Posterior cingulate gyrus (tissue), 11 donors: ENCODE data around the gene FGR.

Experiments
- DNase-seq, 10 donors: peaks; one replicate each; pipeline versions ENCODE4 v3.0.0 to v3.0.0-alpha.2; 2020 to 2021; ENCODE audit warnings: mixed read lengths in 3 of 10
- intact Hi-C: fragments of 100-400 bp; cut with DNase I; formaldehyde crosslinking; loops from one replicate; pipeline ENCODE4 v1.15.1; 2023

Gene FGR

GRCh38 chr1:27661412-27662075, 26.6 kb upstream of the FGR start:
- intact Hi-C loops = loop anchor here (2.0 to 10.0 kb wide), 2 partner anchors 267 to 361 kb away; partner anchors contain the start of gene GPR3
- DNase-seq = no peak

- DNase-seq = no peak
- intact Hi-C loops = loop anchor here (10.0 kb wide), 1 partner anchor 266 kb away; the partner anchor contains the start of gene GPR3
Measured at GRCh38 chr1:27660300-27660835, 25.4 kb upstream of the FGR start.

- intact Hi-C loops = loop anchor here (10.0 kb wide), 1 partner anchor 265 kb away; the partner anchor contains the start of gene GPR3
- peak; percentile 51 to 97 (median 79) for DNase-seq
Measured at GRCh38 chr1:27659497-27660299, 24.7 kb upstream of the FGR start.

- DNase-seq = peak in 1 of 10 donors; percentile 52
- intact Hi-C loops = no loop called here
Measured at GRCh38 chr1:27658951-27659496, 24.0 kb upstream of the FGR start.

- intact Hi-C loops = no loop called here
- DNase-seq = peak in 2 of 10 donors; percentile 44 to 49
Measured at GRCh38 chr1:27656157-27656893, 21.3 kb upstream of the FGR start.

GRCh38 chr1:27655151-27655937, 20.4 kb upstream of the FGR start:
- intact Hi-C loops = no loop called here
- peak in 2 of 10 donors; percentile 46 to 59 for DNase-seq

- peak in 2 of 10 donors; percentile 4 for DNase-seq
- intact Hi-C loops = no loop called here
Measured at GRCh38 chr1:27652111-27652864, 17.3 kb upstream of the FGR start.

- peak in 3 of 10 donors; percentile 8 to 59 (median 21) for DNase-seq
- intact Hi-C loops = no loop called here
Measured at GRCh38 chr1:27650539-27651175, 15.7 kb upstream of the FGR start.

GRCh38 chr1:27650171-27650538, 15.2 kb upstream of the FGR start:
- peak in 3 of 10 donors; percentile 11 to 69 (median 22) for DNase-seq
- intact Hi-C loops = no loop called here

GRCh38 chr1:27649306-27649635, 14.3 kb upstream of the FGR start:
- intact Hi-C loops = no loop called here
- DNase-seq = peak in 3 of 10 donors; percentile 19 to 77 (median 52)

GRCh38 chr1:27648602-27649305, 13.8 kb upstream of the FGR start:
- intact Hi-C loops = no loop called here
- DNase-seq = peak in 3 of 10 donors; percentile 4 to 13 (median 12)

GRCh38 chr1:27647328-27647727, 12.3 kb upstream of the FGR start:
- peak in 2 of 10 donors; percentile 8 to 40 for DNase-seq
- intact Hi-C loops = no loop called here

GRCh38 chr1:27646676-27647075, 11.7 kb upstream of the FGR start:
- intact Hi-C loops = no loop called here

GRCh38 chr1:27645071-27645415, 10.1 kb upstream of the FGR start:
- intact Hi-C loops = no loop called here
- peak in 2 of 10 donors; percentile 48 to 58 for DNase-seq

More at GRCh38 chr1:27646676-27647075, 11.7 kb upstream of the FGR start:
- DNase-seq = peak in 2 of 10 donors; percentile 62 to 64

- no peak for DNase-seq
- intact Hi-C loops = no loop called here
Measured at GRCh38 chr1:27644369-27645070, 9.5 kb upstream of the FGR start.

- intact Hi-C loops = no loop called here
- peak in 2 of 10 donors; percentile 74 to 88 for DNase-seq
Measured at GRCh38 chr1:27643600-27644368, 8.8 kb upstream of the FGR start.
